HG02588 (cell line): ENCODE results near the gene PHF24.

ENCODE experiments used
- ATAC-seq: cut with Tn5 transposase; IDR thresholded peaks from one replicate; pipeline ENCODE4 v1.9.1; 2021; ENCODE audit warnings: mild to moderate bottlenecking, moderate library complexity; ENCODE audit not compliant: unreplicated experiment

Gene PHF24

DNA sequence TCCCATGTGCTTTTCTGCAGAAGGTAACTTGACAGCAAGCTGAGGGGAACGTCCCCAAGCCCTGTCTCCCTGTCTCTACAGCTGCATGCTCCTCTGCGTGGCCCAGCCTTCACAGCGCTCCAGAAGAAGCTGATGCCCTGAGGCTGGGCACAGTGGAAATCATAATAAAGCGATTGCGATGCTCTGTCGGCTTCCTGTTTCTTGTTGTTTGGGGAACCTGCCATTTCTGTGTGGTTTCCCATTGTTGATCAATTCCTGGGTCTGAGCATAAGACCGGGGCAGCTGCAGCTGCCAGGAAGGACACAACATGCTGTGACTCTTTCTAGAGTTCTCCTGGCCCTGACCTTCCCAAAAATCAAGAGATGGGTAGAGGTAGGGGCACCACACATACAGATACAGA lies 24.3 kb downstream of the PHF24 start:
- no peak for ATAC-seq

DNA sequence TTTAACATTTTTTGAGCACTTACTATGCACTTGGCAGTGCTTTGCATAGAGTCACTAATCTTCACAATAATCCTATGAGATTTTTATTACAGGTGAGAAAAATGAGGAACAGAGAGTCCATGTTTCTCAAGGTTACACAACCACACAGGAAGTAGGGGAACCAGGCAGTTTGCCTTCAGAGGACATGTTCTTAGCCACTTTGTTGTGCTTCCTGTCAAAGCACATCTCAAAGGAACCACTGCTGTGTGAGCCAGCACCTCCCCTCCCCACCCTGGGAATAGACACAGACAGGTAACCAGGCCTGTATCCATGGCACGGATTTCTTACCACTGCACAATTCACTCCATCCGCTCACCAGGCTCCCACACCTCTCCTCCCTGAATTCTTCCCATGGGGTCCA lies 25.1 kb downstream of the PHF24 start:
- ATAC-seq = no peak

DNA sequence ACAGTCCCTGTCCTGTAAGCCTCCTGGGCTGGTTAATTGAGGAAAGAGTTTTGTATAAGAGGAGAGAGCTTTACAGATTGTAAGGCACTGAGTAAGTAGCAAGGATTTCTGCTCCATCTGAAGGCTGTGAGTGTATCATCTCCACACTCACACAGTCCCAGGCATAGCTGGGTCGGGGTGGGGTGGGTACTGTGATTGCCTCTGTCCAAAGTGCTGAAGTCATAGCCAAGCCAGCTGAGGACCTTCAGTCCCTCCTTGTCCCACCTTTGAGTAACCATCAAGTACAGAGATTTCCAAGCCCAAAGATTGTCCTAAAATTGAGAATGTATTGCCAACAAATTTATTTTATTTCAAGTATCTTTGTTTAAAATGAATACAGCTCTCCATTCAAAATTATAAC lies 26.0 kb downstream of the PHF24 start:
- no peak for ATAC-seq

DNA sequence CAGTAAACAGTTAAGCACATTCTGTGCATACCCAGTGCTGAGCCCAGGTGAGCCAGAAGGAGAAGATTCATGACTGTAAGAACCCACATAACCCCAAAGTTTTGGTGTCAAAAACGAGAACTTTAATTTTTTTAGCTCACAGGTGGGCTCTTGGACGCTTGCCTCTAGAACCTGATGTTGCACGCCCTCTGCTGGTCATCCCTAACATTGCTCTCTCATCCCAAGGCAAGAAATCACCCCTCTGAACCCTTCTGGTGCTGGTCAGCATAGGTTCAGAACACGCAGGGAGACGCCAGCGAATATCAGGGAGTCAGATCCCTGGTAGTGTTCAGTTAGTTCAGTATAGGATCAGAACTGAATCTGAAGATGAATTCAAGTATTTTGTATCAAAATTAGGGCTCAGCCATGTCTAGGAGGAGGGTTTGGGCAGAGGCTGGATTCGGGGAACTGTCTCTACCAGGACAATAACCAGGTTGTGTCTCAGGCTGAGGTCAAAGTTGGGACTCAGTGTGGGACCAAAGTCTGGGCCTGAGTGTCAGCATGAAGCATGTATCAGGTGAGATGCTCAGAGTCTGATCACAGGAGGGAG lies 27.3 kb downstream of the PHF24 start:
- no peak for ATAC-seq

DNA sequence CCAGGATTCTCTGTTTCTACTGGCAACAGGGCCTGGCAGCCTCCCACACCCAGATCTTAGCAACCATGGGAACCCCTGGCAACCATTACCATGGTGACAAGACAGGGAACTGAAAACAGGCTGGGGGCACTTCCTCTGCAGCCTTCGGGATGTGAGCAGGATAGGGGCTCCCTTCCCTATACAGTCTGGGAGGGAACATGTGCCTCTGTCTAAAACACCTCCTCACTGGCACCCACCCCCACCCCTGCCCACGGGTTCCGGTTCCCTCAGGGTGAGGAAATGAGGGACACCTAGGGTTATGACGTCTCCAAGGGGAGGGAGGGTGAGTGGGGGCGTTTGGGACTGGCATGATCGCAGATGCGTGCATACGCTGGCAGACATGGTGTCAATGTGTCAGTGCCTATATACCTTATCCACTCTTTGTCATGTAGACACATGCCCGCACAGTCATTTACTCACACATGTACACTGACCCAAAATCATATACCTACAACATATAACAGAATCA lies 28.5 kb downstream of the PHF24 start:
- ATAC-seq = no peak

DNA sequence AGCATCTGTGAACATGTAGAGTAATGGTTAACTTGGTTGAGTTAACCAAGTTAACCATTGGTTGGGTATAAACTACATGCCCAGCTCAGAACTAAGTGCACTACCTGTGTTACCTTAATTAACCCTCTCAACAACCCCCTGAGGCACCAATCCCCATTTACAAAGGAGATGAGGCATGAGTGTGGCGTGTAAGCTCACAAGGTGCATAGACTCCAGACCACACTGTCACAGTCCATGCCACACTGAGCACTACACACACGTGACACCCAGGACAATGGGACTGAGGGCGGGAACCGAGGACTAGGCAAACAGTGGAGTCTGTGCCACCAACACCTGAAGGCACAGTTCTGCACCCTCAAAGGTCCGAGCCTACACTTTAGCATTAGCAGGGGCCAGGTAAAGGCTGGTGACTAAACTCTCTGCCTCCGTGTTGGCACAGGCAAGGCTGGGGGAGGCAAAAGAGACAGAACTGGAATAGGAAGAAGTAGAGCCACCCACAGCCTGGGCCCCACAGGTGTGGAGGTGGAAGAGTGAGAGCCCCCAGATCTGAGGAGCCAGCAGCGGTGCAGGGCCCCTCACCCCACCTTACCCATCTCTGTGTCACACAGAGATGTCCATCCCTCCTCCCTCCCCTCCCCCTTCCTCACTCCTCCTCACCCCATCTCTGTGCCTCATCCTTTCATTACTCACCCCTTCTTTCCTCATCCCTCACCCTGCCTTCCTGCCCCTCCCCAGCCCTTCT lies 29.2 kb downstream of the PHF24 start:
- no peak for ATAC-seq

DNA sequence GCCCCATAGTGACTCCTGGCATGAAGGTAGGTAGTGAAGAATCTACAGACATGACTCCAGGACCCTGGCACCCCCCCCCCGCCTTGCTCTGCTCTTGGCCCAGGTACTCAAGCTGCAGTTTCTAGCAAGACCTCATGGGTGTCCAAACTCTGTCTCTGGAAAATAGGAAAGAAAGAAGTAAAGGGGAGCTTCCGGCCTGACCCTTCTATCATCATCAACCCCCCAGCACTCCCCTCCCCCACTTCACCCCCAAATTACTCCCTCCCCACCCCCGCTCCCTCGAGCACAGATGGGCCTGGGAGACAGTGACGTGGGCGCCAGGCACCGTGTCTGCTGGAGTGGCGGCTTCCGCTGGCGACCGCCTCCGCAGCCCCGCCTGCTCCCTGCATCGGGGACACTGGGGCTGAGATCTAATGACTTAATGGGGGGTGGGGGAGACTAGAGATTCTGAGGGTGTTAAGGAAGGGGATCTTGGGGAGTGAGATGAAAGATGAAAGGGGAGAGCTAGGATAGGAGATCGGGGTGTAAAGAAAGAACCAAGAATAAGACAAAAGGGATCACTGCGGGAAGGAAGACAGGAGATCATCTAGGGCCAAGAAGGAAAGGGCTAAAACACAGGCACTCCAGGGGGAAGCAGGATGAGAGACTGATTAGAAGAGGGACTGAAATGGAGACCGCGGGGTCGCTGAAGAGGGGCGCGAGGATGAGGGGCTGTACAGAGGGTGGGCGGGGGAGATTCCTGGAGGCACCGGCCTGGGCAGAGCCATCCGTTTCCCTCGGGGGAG lies 30.3 kb downstream of the PHF24 start:
- ATAC-seq = no peak

DNA sequence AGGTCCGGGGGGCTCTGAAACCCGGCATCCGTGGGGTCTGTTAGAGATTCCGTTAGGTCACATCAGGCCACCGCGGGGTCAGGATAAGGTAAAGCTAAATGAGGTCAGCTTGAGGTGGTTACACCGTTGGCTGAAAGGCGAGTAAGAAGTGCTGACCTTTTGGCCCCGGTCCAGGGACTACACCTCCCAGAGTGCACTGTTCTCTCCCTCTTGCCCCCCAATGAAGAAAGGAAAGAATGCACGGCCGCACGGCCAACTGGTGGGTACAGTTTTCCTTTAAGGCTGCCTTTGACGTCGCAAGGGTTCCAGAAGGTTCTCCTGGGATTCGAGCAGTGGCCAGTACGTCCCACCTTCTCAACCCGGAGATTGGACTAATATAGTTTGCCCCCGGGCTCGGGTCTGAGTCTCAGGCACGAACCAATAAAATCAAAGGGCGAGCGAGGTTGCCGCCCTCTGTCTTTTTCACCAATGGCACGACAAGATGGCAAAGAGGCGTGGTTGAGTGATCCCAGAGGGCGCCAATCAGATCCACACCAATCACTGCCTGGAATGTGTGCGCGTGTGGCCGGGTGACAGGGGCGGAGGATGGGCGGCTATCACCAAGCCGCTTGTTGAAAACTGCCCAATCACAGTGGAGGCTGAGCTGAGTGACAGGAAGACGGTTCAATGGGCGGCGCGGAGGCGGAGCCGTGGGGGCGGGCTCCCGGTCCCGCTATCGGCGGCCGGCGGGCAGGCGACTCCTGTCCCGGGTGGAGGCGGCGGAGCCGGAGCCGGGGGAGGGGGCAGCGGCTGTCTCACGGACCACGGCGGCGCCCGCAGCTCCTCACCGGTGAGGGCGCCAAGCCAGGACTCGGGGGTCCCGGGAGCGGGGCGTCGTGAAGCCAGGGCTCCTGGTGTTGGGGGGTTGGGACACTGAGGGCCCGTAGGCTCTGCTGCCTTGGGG lies 31.2 kb downstream of the PHF24 start, which contains the start of gene DNAJB5:
TSS of gene DNAJB5 (plus strand) at position 743 of the 943 bp plus-strand sequence. CDS start 886 bp downstream, outside the sequence.
- peak; percentile 84 for ATAC-seq

DNA sequence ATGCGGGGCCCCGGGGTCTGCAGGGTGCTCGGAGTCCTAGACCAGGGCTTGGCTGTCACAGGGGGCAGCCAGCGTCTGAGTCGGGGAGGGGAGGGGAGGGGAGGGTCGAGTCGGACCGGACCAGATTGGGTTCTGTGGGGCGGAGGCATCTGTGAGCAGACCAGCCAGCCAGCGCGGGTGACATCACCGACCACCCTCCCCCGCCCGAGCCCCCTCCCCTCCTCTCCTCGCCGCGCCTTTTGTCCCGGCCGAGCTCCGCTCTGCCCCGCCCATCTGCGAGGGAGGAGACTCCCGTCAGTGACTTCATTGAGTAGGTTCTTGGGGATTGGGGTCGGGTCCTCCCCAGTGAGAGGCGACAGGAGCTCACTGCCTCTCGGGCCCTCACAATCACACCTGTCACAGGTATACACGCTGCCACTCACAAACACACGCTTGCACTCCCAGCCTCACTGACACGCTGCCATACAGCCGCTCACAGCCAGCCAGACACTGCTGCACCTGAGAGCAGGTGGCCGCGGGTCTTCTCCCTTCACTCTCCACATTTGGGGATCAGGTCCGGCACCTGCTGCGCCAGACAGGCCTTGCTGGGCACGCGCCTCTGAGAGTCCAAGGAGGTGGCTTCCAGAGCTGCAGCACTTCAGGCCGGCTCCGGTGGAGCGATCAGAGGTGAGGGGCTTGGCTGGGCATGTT lies 32.0 kb downstream of the PHF24 start:
- ATAC-seq = no peak

DNA sequence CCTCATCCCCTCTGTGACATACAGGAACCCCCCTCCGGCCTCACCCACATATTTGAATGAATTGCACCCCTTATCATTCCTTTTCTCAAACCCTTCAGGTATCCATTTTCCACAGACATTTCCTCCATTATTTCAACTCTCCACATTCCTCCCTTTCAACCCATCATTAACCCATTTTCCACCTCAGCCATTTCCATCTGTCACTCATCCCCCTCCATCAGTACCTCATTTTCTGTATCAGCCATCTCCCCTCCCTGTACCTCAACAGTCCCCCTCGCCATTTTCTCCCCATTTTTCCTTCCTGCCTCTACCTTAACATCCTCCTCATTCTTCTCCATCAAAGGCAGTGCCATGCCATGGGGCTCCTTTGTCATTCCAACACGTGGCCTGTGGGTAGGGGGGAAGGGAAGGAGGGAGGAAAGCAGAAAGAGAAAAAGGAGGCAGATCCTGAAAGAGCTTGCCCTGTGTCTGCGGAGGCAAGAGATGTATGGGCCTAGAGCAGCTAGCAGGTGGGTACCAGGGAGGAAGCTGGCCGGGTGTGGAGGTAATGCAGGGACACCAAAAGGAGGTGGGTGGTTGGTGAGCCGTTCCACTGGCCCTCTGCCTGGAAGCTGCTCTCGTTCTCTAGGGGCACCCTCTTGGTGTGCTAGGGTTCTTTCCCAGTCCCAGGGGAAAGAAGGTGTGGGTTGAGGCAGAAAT lies 33.0 kb downstream of the PHF24 start:
- no peak for ATAC-seq

DNA sequence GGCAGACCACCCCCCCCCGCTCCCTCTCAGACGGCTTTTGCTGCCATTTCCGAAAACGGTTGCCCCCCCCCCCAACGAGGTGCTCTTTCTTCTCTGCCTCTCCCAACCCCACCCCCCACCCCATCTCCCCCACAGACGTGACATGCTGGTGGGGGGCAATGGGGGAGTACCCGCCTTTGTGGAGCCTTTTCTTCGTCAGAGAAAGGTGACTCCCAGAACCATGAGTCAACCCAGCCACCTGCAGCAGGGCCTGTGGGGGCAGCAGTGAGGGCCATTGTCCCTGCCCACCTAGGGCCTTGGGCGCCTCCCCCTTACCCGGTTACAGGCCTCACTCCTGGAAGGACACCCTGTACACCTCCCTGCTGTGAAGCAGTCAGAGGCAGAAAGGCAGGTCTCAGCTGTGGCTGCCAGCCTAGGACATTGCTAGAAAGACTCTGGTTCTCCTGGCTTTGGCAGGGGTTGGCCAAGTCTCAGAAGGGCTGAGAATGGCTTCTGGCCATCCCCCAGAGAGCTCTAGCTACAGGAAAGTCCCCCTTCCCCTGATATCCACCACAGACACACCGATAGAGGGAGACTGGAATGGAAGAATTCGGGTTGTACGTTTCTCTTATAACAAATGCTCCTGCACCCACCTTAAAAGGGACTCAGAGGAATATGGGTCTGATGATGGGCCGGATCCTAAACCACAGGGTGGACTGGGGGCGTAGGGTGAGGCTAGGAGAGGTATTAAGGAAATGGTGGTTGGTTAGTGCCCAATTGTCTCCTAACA lies 33.7 kb downstream of the PHF24 start:
- no peak for ATAC-seq

DNA sequence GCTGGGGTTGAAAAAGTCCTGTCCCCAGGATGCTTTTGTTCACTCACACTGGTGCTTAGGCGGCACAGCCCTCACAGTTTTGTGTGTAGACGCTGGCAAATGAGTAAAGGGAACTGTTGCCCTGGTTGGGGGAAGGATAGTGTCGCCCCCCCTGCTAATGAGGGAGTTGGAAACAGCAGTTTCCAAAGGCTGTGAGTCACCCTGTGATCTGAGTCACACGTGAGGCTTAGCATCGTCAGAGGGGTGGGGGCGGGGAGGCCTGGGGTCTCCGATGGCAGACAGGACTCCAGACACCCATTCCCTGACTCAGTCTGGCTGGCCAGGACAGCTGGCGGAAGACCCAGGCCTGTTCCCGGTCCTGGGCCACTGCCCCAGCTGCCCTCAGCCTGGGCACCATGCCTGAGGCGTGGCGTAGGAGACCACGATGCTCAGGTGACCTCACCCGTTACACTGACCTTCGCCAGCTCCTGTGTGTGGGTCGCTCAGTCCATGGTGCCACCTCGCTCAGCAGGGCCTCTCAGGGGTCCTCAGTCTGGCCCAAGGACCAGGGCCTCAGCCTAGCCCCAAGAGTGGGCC lies 34.4 kb downstream of the PHF24 start:
- no peak for ATAC-seq

DNA sequence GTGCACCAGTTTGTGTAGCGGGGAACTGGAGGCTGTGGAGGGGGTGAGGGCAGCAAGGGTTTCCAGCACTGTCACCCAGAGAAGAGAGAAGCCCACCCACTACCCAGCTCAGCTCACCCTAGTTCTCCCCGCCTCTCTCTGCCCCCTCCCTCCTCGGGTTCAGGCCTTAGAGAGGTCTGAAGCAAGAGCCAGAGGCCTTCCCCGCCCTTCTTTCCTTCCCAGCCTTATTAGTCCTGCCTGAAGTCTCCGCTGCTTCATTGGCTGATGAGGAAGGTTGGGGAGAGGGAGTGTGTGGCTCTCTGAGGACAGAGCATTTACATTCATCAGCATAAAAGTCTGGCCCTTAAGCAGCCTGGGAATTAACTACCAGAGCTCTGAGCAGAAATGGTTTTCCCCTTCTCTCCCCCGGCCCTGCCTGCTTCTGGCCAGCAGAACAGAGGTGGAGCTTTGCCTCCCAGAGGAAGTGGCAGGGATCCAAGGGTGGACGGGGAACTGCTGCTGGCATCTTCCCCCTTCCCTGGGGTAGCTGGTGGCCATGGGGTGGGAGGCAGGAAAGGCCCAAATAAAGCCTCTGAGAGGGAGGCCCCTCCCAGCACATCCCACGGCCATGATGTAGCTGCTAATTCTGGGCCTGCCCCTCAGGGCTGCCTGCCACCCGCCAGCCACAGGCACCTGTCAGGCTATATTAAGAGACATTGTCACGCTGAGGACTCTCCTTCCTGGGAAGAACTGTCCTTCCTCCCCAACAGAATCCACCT lies 35.6 kb downstream of the PHF24 start:
- ATAC-seq = no peak

DNA sequence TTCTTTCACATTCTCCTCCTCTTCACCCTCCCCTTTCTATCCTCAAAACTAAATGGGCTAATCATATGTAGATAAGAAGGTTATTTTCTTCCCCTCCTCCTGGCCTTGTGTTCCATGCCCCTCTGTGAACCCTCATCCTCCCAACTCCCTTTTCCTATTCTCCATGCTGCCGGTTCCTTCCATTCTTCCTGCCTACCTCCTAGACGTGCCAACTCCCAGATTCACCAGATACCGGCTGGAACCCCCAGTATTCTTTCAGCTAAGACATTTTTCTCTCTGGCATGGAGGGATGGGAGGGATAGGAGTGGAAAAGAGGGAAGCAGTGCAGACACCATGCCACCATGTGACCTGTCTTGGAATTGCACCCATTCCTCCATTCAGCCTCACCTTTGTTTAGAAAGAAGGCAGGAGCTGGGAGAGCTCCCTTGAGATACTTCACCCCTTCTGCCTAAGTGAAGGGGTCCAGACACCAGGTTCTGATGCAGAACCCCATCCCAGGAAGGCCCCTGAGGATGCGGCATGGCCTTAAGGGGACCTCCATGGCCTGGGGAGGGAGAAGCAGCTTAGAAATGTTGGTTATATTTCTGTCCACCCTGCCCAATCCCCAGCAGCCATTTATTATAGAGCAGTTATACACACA lies 36.3 kb downstream of the PHF24 start:
- ATAC-seq = no peak

DNA sequence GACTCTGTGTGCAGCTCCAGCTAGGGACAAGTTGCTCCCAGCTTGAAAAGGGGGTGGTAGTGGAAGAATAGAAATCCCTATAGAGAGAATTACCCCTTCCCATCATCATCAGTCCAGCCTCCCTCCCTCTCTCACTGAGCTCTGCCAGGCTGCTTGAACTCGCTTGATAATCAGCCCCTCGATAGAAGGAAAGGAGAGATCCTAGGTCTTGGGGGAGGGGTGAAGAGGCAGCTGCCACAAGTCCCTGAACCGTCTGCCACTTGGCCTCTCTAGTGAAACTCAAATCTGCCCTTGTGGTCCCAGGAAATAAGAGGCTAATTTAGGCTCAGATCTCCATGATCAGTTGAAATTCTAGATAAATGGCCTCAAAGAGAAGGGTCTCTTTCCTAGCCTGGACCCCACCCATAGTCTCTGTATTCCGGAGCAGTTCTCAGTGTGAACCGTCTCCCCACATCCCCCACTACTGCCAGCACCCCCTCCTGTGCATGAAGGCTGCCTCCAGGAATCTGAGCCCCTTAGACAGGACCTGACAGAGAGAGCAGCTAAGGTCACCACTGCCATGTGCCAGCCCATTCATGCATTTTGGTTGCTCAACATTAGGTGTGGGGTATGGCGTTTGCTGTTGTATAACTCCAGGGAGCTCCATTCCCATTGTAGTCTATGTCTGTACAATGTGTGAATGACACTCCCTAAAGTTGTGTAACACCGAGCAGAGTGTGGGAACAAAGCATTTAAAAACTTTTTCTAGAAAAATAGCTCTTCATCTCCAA lies 37.0 kb downstream of the PHF24 start:
- no peak for ATAC-seq

DNA sequence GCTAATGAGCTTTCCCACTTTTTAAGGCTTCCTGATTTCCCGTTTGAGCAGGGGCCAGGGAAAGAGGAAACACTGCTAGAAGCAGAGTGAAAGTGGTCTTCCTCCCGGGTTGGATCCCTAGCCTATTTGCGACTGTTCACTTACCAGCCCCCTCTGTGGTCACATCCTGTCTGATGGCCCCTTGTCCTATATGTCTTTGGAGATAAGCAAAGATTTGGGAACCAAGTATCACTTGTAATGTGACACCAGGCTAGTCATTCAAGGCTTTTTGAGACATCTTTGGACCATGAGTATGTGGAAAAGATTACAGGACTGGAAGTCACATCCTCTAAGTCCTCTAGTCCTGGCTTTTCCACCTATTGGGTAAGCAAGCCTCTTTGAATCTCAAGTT lies 37.6 kb downstream of the PHF24 start:
- ATAC-seq = no peak
